Endothelial cell of umbilical vein (primary cell): Measurements from ENCODE around the gene NRXN3. TPM values are rescaled to one million over a fixed set of nuclear protein-coding genes. Genes with fewer than 3 reads are reported as not detected.

Experiments
- BruUV-seq: library from RNA; stranded (reverse); fragments of 400-500 nt; replicated peaks from 2 replicates; lab custom pipeline; 2021; lab: Mats Ljungman, UMichigan
- CTCF ChIA-PET: fragments of 300-600, 350-600 bp; sonication (Branson Sonifier 250); formaldehyde crosslinking; loops from one replicate; lab custom pipeline; 2021; ENCODE audit warnings: antibody characterized with exemption, inconsistent platforms; lab: Charles Lee
- POLR2A ChIA-PET: fragments of 300-600, 350-600 bp; sonication (Branson Sonifier 250); formaldehyde crosslinking; loops from one replicate; lab custom pipeline; 2021; ENCODE audit warnings: antibody characterized with exemption, inconsistent platforms; lab: Charles Lee
- DNase-seq: peaks from one replicate; pipeline ENCODE4 v3.0.0-alpha.2; 2011; ENCODE audit warnings: low read depth, low spot score
- FAIRE-seq: peaks from 2 replicates; lab custom pipeline; 2011; peaks lifted over from hg19 to GRCh38; lab: Jason Lieb, UNC
- H2AFZ ChIP-seq: 2 replicates; pipeline ENCODE4 v1.6.0; 2012; ENCODE audit warnings: low read depth, low read length, control low read depth, inconsistent platforms
- H3K27ac ChIP-seq: 2 replicates; pipeline ENCODE4 v1.5.1; 2011; ENCODE audit warnings: low read depth, mild to moderate bottlenecking, control low read depth, low read length, moderate library complexity; ENCODE audit not compliant: insufficient read depth
- H3K27me3 ChIP-seq, 2 experiments: 2 replicates each; pipeline versions ENCODE4 v1.6.0 to v1.6.1; 2011; ENCODE audit warnings: low read length in 2 of 2, mixed read lengths in 1 of 2; ENCODE audit not compliant: control insufficient read depth in 2 of 2, insufficient read depth in 2 of 2
- H3K36me3 ChIP-seq, 2 experiments: 2 replicates in 1 of 2; 3 replicates in 1 of 2; pipeline ENCODE4 v1.5.1; 2011; ENCODE audit warnings: low read length in 2 of 2, mild to moderate bottlenecking in 1 of 2, moderate library complexity in 1 of 2; ENCODE audit not compliant: control insufficient read depth in 2 of 2, insufficient read depth in 2 of 2; ENCODE audit errors: extremely low read depth in 1 of 2
- H3K4me1 ChIP-seq: 3 replicates; pipeline ENCODE4 v1.5.1; 2011; ENCODE audit warnings: mild to moderate bottlenecking, low read length; ENCODE audit not compliant: control insufficient read depth, insufficient read depth; ENCODE audit errors: extremely low read depth
- H3K4me2 ChIP-seq: 2 replicates; pipeline ENCODE4 v1.6.1; 2011; ENCODE audit warnings: low read length, control low read depth, mixed read lengths; ENCODE audit not compliant: insufficient read depth
- H3K4me3 ChIP-seq, 3 experiments: fragments of 200-600 bp in 1 of 3; sonication (generic), shearing (Covaris generic) in 1 of 3; replicated peaks in 1 of 3; 2 replicates each; pipeline ENCODE4 v1.5.1; 2011 to 2016; ENCODE audit warnings: control low read depth in 3 of 3, low read length in 3 of 3, mild to moderate bottlenecking in 2 of 3, inconsistent platforms in 1 of 3, low read depth in 1 of 3, moderate library complexity in 1 of 3; ENCODE audit not compliant: insufficient read depth in 1 of 3
- H3K79me2 ChIP-seq: 2 replicates; pipeline ENCODE4 v1.6.0; 2012; ENCODE audit warnings: low read length, inconsistent platforms; ENCODE audit not compliant: control insufficient read depth, insufficient read depth
- H3K9ac ChIP-seq: replicated peaks from 2 replicates; pipeline ENCODE3; 2011; ENCODE audit warnings: low read length, control low read depth; ENCODE audit not compliant: insufficient read depth; ENCODE audit errors: extremely low read depth
- H3K9me1 ChIP-seq: replicated peaks from 3 replicates; pipeline ENCODE4 v1.6.0; 2011; ENCODE audit warnings: mild to moderate bottlenecking, low read length; ENCODE audit not compliant: control insufficient read depth, insufficient read depth; ENCODE audit errors: extremely low read depth
- H3K9me3 ChIP-seq: replicated peaks from 2 replicates; pipeline ENCODE4 v1.5.1; 2012; ENCODE audit warnings: low read length, inconsistent platforms; ENCODE audit not compliant: control insufficient read depth, insufficient read depth
- H4K20me1 ChIP-seq: replicated peaks from 2 replicates; pipeline ENCODE3; 2011; ENCODE audit warnings: mild to moderate bottlenecking, low read length; ENCODE audit not compliant: control insufficient read depth, insufficient read depth; ENCODE audit errors: extremely low read depth
- CTCF ChIP-seq, 2 donors: IDR thresholded peaks; 1 replicate in 1 of 2; 2 replicates in 1 of 2; pipeline ENCODE4 v1.5.1; 2011; ENCODE audit warnings: low read length in 2 of 2, mild to moderate bottlenecking in 2 of 2, moderate library complexity in 2 of 2, control low read depth in 1 of 2, inconsistent platforms in 1 of 2, low read depth in 1 of 2; ENCODE audit not compliant: insufficient read depth in 1 of 2; ENCODE audit errors: extremely low read depth in 1 of 2
- EZH2 ChIP-seq: IDR thresholded peaks from 2 replicates; pipeline ENCODE4 v1.6.1; 2012; ENCODE audit warnings: borderline replicate concordance, low read depth, mild to moderate bottlenecking, moderate library complexity, low read length, inconsistent platforms; ENCODE audit not compliant: severe bottlenecking
- FOS ChIP-seq: IDR thresholded peaks from 2 replicates; pipeline ENCODE4 v1.6.1; 2011; ENCODE audit warnings: mild to moderate bottlenecking, low read length, moderate library complexity, borderline replicate concordance; ENCODE audit not compliant: insufficient read depth
- GATA2 ChIP-seq: IDR thresholded peaks from 2 replicates; pipeline ENCODE4 v1.7.0; 2011; ENCODE audit warnings: low read depth, mild to moderate bottlenecking, moderate library complexity, mixed read lengths, low read length; ENCODE audit not compliant: insufficient read length, insufficient read depth
- JUN ChIP-seq: IDR thresholded peaks from 2 replicates; pipeline ENCODE4 v1.6.1; 2011; ENCODE audit warnings: borderline replicate concordance, low read depth; ENCODE audit not compliant: insufficient read length, insufficient read depth
- MAX ChIP-seq: IDR thresholded peaks from 2 replicates; pipeline ENCODE4 v1.6.1; 2011; ENCODE audit not compliant: insufficient read depth, insufficient read length
- MYC ChIP-seq: IDR thresholded peaks from one replicate; pipeline ENCODE4 v1.6.1; 2011; ENCODE audit warnings: mild to moderate bottlenecking, low read depth, low read length
- POLR2A ChIP-seq: IDR thresholded peaks from 2 replicates; pipeline ENCODE4 v1.6.1; 2012; ENCODE audit warnings: low read depth, mild to moderate bottlenecking, control low read depth, low read length
- POLR2AphosphoS5 ChIP-seq: IDR thresholded peaks from 2 replicates; pipeline ENCODE4 v1.6.1; 2012; ENCODE audit warnings: low read depth, mild to moderate bottlenecking, control low read depth, low read length, moderate library complexity; ENCODE audit not compliant: insufficient read depth
- dilution Hi-C: fragments of 300-500 bp; cut with MboI; formaldehyde crosslinking; loops from one replicate; pipeline ENCODE4 v1.15.0; 2019; ENCODE audit warnings: low sequenced_read_pairs; ENCODE audit not compliant: extremely low pct_ligation_motif_present
- intact Hi-C: fragments of 100-400 bp; cut with micrococcal nuclease; formaldehyde crosslinking; loops from one replicate; pipeline ENCODE4 v1.10.0; 2022
- polyA plus RNA-seq, 4 experiments: library from polyadenylated mRNA; depleted of rRNA in 3 of 4; stranded (reverse) in 3 of 4; unstranded in 1 of 4; fragments of >200 nt; gene quantifications; 2 replicates each; pipeline versions ENCODE4 v1.2.1 to v1.2.3, GENCODE V29; 2011 to 2012; ENCODE audit warnings: missing spikeins in 1 of 4
- total RNA-seq: library from RNA; stranded (reverse); gene quantifications from 2 replicates; pipeline ENCODE4 v1.2.3, GENCODE V29; 2021

NRXN3 gene
- total and polyA plus RNA-seq, 2 donors (not counting 3 experiments of a cell fraction or from before 2014, with no cell fraction given): 0.72 to 4.2 TPM

DNA sequence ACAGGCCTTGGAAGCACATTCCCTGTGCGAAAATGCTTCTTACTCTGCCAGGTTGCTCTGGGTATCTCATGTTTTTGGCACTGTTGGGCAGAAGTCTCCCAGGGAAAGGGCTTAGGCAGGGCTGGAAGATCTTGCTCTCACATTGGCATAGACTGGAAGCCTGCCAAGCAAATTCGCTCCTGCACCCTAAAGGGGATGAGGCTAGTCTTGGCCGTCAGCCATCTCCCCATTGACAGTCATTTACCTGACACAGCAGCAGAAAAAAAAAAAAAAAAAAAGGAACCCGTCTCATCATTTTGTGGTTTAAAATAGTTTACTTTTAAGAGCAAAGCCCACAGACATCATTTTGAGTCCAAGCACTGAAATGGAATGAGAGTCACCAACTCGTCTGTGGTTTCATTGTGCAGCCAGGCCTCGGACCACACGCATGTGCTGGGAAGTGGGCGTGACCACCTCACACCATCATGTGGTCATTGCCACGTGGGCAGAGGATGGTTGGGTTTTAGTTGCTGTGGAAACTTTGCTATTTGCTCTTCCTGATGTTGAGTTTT, 84.8 kb downstream of the NRXN3 start:
- dilution Hi-C loops: no loop called here
- Histone ChIP-seq H3K9me1 (no peaks in the 10 kb centered on the region), H3K9me3 (peaks cover 3% of the 10 kb centered on the region), H3K4me3 (no peak overlapping the region), H4K20me1 (no peaks in the 10 kb centered on the region), H3K27ac (no peak overlapping the region), H3K79me2 (no peaks in the 10 kb centered on the region), H3K27me3 (no peaks in the 10 kb centered on the region), H3K9ac (no peak overlapping the region), H3K4me2 (no peak overlapping the region), H3K4me1 (no peaks in the 10 kb centered on the region), H3K36me3 (no peaks in the 10 kb centered on the region), H2AFZ (no peak overlapping the region)
- FAIRE-seq (no peak), DNase-seq (no peak)
- TF ChIP-seq CTCF (IDR thresholded peaks at IDR 0.05; ENCODE audit: extremely low read depth in 1 of 2, insufficient read depth in 1 of 2, low read depth in 1 of 2, low read length in 2 of 2): no peak
- TF ChIP-seq FOS: no peak
- no peak for TF ChIP-seq GATA2
- no peak for TF ChIP-seq POLR2AphosphoS5
- TF ChIP-seq MYC: no peak
- no peak for TF ChIP-seq POLR2A
- no peak for TF ChIP-seq EZH2
- TF ChIP-seq MAX: no peak
- TF ChIP-seq JUN: no peak
- CTCF ChIA-PET: no interaction called here
- POLR2A ChIA-PET: no interaction called here
- BruUV-seq: no TSS peak
- intact Hi-C loops: no loop called here
